GM12878 (cell line): ENCODE results near the gene EFNA4. TPM values are rescaled to one million over a fixed set of nuclear protein-coding genes. Genes with fewer than 3 reads are reported as not detected.

Source experiments
- EED ChIP-seq: sonication (generic); IDR thresholded peaks from 2 replicates; pipeline ENCODE4 v1.6.1; 2016; ENCODE audit warnings: antibody characterized with exemption, low read depth
- HDAC2 ChIP-seq: fragments of 200-600 bp; sonication (generic); IDR thresholded peaks from 2 replicates; pipeline ENCODE4 v1.6.1; 2017
- HDAC6 ChIP-seq: fragments of 200-600 bp; sonication (generic); IDR thresholded peaks from one replicate; pipeline ENCODE4 v1.8.0; 2017; ENCODE audit warnings: antibody characterized with exemption; ENCODE audit not compliant: unreplicated experiment
- IRF4 ChIP-seq: IDR thresholded peaks from 2 replicates; pipeline ENCODE4 v1.6.1; 2011; ENCODE audit warnings: low read depth, low read length
- JUNB ChIP-seq: IDR thresholded peaks from 2 replicates; pipeline ENCODE4 v1.6.1; 2016; ENCODE audit warnings: antibody characterized with exemption, mild to moderate bottlenecking
- KAT2A ChIP-seq: conservative IDR thresholded peaks from 2 replicates; pipeline ENCODE4 v1.6.1; 2011; ENCODE audit warnings: low read depth, low read length; ENCODE audit not compliant: control insufficient read depth
- KDM1A ChIP-seq: fragments of 200-600 bp; sonication (generic); IDR thresholded peaks from 2 replicates; pipeline ENCODE4 v1.6.1; 2016; ENCODE audit warnings: borderline replicate concordance
- MEF2A ChIP-seq: IDR thresholded peaks from 2 replicates; pipeline ENCODE4 v1.6.1; 2011; ENCODE audit warnings: low read depth, mild to moderate bottlenecking, low read length, moderate library complexity; ENCODE audit not compliant: insufficient read depth
- MYB ChIP-seq: fragments of 150-350 bp; IDR thresholded peaks from 2 replicates; pipeline ENCODE4 v1.6.1; 2014; ENCODE audit warnings: mild to moderate bottlenecking, low read depth, low read length, borderline replicate concordance
- NFIC ChIP-seq: IDR thresholded peaks from 2 replicates; pipeline ENCODE4 v1.6.1; 2012; ENCODE audit warnings: low read depth, mild to moderate bottlenecking, inconsistent platforms, low read length, moderate library complexity
- NR2C1 ChIP-seq: fragments of 450-650 bp; IDR thresholded peaks from 2 replicates; pipeline ENCODE4 v1.6.1; 2017; ENCODE audit warnings: antibody characterized with exemption, mild to moderate bottlenecking, moderate library complexity
- NRF1 ChIP-seq: conservative IDR thresholded peaks from 2 replicates; pipeline ENCODE4 v1.6.1; 2011; ENCODE audit warnings: mild to moderate bottlenecking, low read depth, low read length, improper control_type of control experiment
- POLR2AphosphoS5 ChIP-seq: IDR thresholded peaks from 2 replicates; pipeline ENCODE4 v1.6.1; 2011; ENCODE audit warnings: mild to moderate bottlenecking, low read length, inconsistent platforms
- SIX5 ChIP-seq: IDR thresholded peaks from 2 replicates; pipeline ENCODE4 v1.6.1; 2011; ENCODE audit warnings: mild to moderate bottlenecking, low read depth, low read length, moderate library complexity; ENCODE audit not compliant: severe bottlenecking
- SPI1 ChIP-seq: IDR thresholded peaks from 2 replicates; pipeline ENCODE4 v1.6.1; 2011; ENCODE audit warnings: low read depth, mild to moderate bottlenecking, low read length, moderate library complexity, borderline replicate concordance; ENCODE audit not compliant: insufficient read depth
- SUPT20H ChIP-seq: IDR thresholded peaks from 2 replicates; pipeline ENCODE4 v1.6.1; 2011; ENCODE audit warnings: low read depth, mild to moderate bottlenecking, low read length, moderate library complexity, borderline replicate concordance; ENCODE audit not compliant: control insufficient read depth
- TARDBP ChIP-seq: IDR thresholded peaks from 2 replicates; pipeline ENCODE4 v1.6.1; 2016; ENCODE audit warnings: borderline replicate concordance
- TCF12 ChIP-seq: IDR thresholded peaks from 2 replicates; pipeline ENCODE4 v1.6.1; 2011; ENCODE audit warnings: low read depth, mild to moderate bottlenecking, low read length
- ZNF207 ChIP-seq: fragments of 450-650 bp; IDR thresholded peaks from 2 replicates; pipeline ENCODE4 v1.6.1; 2014; ENCODE audit warnings: antibody characterized with exemption, mild to moderate bottlenecking, borderline replicate concordance
- polyA plus RNA-seq, 11 experiments: library from polyadenylated mRNA; depleted of rRNA in 4 of 11; unstranded in 6 of 11; stranded (reverse) in 5 of 11; fragments of >200 nt; fragmentation: Nextera tagmentation in 4 of 11; fragmentation: Illumina TruSeq in 1 of 11; extraction: Ambion mirVana in 4 of 11; extraction: Trizol in 1 of 11; gene quantifications; 1 replicate in 1 of 11; 2 replicates in 10 of 11; pipeline versions ENCODE4 v1.2.1 to v1.2.3, GENCODE V29; 2011 to 2016; ENCODE audit warnings: inconsistent platforms in 2 of 11, missing spikeins in 2 of 11, low read depth in 1 of 11
- total RNA-seq, 4 experiments: library from RNA; depleted of rRNA in 3 of 4; stranded (reverse); fragments of >200 nt in 3 of 4; fragmentation: Illumina TruSeq in 1 of 4; extraction: Trizol in 1 of 4; gene quantifications; 2 replicates each; pipeline versions ENCODE4 v1.2.1 to v1.2.3, GENCODE V29; 2013 to 2021
- TF ChIP-seq, protein P1 (sequence below): fragments of 450-650 bp; IDR thresholded peaks from 2 replicates; pipeline ENCODE4 v1.6.1; 2017; ENCODE audit warnings: mild to moderate bottlenecking, low read depth, inconsistent platforms; ENCODE audit not compliant: poor library complexity, severe bottlenecking
- TF ChIP-seq, protein P2 (sequence below): fragments of 150-350 bp; IDR thresholded peaks from 2 replicates; pipeline ENCODE4 v1.6.1; 2016; ENCODE audit warnings: low read depth, low read length
- TF ChIP-seq, protein P3 (sequence below): fragments of 450-650 bp; IDR thresholded peaks from 2 replicates; pipeline ENCODE4 v1.6.1; 2016; ENCODE audit warnings: mild to moderate bottlenecking

The EFNA4 gene
- total and polyA plus RNA-seq, 10 of the 15 experiments (the other 5 are each of a cell fraction or from before 2014, with no cell fraction given): 0.52 to 14.1 (median 4.8) TPM

DNA sequence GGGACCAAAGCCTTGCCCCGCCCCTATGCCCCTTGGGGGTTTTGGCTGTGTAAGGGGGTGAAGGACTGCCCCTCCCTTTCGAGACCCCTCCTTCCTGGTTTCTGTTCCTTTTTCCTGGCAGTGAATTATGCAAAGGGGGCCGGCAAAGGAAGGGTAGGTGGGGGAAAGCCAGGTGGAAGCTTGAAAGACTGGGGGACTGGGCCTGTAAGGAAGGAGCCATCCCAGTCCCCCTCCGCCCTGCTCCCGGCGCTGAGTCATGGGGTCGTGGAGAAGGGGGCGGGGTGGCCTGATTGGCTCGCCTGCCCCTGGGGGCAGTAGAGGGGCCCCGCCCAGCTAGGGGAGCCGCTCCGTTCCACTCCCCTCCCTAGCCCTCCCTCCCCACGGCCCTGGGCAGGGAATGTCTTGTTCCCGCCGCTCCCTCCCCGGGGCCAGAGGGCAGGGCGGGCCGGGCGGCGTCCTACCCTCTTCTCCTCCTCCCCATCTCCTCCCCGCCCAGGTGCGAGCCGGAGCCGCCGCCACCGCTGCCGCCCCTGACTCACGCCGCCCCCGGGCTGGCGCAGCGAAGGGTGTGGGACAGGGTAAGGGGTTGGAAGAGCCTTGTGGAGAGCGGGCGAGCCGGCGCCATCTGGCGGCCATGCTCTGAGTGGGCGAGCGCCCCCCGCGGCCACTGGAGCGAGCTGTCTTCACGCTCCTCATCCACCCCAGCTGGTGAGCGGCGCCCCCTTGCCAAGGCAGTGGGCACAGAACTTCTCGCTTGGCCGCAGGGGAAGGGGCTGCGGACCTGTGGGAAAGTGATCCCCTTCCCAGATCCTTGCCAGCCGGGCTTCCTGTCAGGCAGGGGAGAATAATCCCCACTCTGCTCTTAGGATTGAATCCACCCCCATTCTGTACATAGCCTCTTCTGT lies 46.2 kb upstream of the EFNA4 start (continued):
- TF ChIP-seq, protein P1, sequence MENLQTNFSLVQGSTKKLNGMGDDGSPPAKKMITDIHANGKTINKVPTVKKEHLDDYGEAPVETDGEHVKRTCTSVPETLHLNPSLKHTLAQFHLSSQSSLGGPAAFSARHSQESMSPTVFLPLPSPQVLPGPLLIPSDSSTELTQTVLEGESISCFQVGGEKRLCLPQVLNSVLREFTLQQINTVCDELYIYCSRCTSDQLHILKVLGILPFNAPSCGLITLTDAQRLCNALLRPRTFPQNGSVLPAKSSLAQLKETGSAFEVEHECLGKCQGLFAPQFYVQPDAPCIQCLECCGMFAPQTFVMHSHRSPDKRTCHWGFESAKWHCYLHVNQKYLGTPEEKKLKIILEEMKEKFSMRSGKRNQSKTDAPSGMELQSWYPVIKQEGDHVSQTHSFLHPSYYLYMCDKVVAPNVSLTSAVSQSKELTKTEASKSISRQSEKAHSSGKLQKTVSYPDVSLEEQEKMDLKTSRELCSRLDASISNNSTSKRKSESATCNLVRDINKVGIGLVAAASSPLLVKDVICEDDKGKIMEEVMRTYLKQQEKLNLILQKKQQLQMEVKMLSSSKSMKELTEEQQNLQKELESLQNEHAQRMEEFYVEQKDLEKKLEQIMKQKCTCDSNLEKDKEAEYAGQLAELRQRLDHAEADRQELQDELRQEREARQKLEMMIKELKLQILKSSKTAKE: no peak
- TF ChIP-seq EED (peak; percentile 76; the same call in 1 of the 2 replicates), KAT2A (no peak), HDAC6 (no peak), MYB (no peak), SIX5 (no peak), HDAC2 (no peak), NFIC (no peak), IRF4 (peak; percentile 28; the same call in 1 of the 2 replicates), TCF12 (peak; percentile 80), JUNB (no peak), KDM1A (no peak), NRF1 (no peak), SUPT20H (no peak), NR2C1 (no peak), ZNF207 (0 out of 2 replicates have a peak, but pooled peaks have one; percentile 35), TARDBP (0 out of 2 replicates have a peak, but pooled peaks have one; percentile 35), MEF2A (0 out of 2 replicates have a peak, but pooled peaks have one; percentile 46), POLR2AphosphoS5 (peak; percentile 55; the same call in 1 of the 2 replicates), SPI1 (peak; percentile 89)
- TF ChIP-seq, protein P2, sequence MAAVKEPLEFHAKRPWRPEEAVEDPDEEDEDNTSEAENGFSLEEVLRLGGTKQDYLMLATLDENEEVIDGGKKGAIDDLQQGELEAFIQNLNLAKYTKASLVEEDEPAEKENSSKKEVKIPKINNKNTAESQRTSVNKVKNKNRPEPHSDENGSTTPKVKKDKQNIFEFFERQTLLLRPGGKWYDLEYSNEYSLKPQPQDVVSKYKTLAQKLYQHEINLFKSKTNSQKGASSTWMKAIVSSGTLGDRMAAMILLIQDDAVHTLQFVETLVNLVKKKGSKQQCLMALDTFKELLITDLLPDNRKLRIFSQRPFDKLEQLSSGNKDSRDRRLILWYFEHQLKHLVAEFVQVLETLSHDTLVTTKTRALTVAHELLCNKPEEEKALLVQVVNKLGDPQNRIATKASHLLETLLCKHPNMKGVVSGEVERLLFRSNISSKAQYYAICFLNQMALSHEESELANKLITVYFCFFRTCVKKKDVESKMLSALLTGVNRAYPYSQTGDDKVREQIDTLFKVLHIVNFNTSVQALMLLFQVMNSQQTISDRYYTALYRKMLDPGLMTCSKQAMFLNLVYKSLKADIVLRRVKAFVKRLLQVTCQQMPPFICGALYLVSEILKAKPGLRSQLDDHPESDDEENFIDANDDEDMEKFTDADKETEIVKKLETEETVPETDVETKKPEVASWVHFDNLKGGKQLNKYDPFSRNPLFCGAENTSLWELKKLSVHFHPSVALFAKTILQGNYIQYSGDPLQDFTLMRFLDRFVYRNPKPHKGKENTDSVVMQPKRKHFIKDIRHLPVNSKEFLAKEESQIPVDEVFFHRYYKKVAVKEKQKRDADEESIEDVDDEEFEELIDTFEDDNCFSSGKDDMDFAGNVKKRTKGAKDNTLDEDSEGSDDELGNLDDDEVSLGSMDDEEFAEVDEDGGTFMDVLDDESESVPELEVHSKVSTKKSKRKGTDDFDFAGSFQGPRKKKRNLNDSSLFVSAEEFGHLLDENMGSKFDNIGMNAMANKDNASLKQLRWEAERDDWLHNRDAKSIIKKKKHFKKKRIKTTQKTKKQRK: no peak
- TF ChIP-seq, protein P3, sequence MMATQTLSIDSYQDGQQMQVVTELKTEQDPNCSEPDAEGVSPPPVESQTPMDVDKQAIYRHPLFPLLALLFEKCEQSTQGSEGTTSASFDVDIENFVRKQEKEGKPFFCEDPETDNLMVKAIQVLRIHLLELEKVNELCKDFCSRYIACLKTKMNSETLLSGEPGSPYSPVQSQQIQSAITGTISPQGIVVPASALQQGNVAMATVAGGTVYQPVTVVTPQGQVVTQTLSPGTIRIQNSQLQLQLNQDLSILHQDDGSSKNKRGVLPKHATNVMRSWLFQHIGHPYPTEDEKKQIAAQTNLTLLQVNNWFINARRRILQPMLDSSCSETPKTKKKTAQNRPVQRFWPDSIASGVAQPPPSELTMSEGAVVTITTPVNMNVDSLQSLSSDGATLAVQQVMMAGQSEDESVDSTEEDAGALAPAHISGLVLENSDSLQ: peak; percentile 33; the same call in 1 of the 2 replicates
